NCI-H1436 treated with DMSO at 0.1 percent for 48 hours (cell line): Measurements from ENCODE around the gene PPFIBP1.
"Not testable (repeated sequence)": the region's sequence is repeated elsewhere in the genome, so short reads cannot be mapped to it uniquely, and the experiment has no call there.

ENCODE experiments used
- DNase-seq: peaks from one replicate; lab custom pipeline; 2025; lab: John Stamatoyannopoulos, UW

Gene PPFIBP1

DNA sequence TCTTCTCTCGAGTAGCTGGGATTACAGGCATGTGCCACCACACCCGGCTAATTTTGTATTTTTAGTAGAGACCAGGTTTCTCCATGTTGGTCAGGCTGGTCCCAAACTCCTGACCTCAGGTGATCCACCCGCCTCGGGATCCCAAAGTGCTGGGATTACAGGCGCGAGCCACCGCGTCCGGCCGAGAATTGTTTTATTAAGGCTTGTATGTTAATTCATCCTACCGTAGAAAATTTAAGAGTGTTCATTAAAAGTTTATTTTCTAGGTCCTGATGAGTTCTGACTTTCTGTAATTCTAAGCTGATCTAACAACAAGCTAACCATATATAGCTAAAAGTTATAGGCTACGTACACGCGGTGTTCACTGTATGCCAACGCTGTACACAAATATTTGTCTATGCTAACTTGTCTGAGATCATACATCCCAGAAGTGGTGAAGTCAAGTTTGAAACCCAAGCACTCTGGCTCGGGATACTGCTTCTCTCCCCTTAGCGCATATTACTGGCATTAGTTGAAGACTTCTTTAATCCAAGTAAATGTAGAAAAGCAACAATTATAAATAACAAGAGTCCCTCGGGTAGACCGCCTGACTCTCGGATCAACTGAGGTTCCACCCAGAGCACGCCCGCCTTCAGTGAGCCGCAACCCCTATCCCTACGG, 186.1 kb downstream of the PPFIBP1 start:
- DNase-seq = no peak

DNA sequence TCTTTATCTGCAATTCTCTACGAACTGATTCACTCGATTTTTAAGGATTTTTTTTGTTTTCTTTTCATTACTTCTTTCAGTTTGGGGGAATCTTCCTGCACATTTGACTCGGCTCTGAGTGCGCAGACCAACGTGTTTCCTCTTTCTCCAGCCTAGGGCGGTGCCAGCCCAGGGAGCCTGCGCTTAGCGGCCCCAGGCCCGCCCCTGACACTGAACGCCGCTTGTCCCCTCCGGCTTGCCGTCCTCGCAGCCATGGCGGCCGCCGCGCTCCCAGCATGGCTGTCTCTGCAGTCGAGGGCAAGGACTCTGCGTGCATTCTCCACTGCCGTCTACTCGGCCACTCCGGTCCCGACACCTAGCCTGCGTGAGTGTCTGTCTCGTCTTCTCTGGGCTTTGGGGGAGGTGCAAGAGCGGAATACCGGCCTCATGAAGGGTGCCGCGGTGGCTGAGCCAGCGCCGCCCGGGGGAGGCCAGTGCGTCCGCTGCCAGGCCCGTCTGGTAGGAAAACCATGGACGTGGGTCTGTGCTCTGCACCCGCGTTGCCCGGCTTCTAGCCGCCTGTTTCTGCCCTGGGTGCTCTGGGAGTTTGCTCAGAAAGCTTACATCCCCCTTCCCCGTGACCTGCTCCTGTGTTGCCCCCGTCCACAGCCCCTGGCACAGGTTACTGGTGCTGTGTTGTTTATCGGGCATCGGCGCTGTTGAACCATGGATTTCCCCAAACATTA, 186.7 kb downstream of the PPFIBP1 start, which contains the start of gene MRPS35:
TSS of gene MRPS35 (plus strand) at position 241 of the 725 bp plus-strand sequence. CDS start at position 253, 12 bp downstream.
- DNase-seq = no peak

DNA sequence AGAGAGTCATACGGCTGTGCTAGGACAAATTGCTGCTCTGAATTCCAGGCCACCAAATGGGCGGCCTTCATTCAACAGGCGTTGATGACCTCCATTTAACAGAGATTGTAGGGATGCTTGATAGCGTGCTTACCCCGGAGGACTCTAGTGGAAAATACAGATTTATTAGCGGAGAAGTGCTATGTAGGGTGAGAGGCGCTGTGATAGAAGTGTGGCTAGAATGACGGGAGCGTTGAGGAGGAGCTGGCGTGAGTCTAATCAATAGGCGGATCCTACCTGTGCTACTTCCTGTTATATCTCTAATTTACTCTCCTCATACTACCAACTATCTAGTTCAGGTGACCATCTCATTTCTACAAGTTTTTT, 187.3 kb downstream of the PPFIBP1 start:
- no peak for DNase-seq

DNA sequence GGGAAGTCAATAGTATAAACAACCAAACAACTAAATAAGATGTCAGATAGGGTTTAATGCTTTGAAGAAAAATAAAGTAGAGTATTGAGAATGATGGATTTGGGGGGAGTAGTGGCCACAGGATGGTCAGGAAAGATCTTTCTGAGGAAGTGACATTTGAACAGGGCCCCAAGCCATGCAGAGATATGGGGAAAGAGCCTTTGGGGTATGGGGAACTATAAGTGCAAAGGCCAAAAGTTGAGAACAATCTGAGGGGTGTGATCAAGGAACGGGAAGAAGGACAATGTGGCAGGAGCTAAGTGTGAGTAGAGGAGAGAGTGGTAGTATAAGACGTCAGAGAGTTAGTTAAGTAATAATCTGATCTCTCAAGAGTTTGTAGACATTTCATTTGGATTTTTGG, 188.0 kb downstream of the PPFIBP1 start:
- no peak for DNase-seq

DNA sequence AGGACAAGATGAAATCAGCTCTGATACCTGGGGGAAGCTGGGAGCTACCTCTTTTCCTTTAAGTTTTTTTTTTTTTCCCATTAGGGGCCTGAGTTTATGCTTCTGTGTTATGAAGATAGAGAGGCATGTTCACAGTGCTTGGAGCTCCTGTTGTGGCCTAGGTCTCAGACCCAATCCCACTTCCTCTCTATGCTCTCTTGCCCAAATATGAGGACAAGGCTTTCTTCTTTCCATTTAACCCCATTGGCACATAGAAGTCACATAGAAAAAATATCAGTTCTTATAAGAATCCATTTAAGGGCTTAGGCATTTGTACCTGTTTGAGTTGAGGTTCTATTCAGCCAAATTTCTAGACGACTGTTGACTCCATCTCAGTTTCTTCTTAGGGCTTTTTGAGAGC, 199.2 kb downstream of the PPFIBP1 start:
- DNase-seq = no peak

DNA sequence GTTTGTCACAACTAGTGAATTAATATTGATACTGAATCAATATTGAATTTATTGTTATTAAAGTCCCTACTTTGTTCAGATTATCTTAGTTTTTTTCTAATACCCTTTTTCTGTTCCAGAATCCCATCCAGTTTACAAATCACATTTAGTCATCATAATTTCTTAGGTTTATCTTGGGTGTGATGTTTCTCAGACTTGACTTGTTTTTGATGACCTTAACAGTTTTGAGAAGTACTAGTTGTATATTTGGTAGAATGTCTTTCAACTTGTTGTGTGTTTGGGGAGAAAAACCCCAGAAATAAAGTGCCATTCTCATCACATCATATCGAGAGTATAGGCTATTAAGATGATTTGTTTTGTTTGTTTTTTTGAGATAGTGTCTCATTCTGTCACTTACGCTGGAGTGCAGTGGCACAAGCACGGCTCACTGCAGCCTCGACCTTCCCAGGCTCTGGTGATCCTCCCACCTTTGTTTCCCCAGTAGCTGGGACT, 206.1 kb downstream of the PPFIBP1 start:
- DNase-seq = no peak

DNA sequence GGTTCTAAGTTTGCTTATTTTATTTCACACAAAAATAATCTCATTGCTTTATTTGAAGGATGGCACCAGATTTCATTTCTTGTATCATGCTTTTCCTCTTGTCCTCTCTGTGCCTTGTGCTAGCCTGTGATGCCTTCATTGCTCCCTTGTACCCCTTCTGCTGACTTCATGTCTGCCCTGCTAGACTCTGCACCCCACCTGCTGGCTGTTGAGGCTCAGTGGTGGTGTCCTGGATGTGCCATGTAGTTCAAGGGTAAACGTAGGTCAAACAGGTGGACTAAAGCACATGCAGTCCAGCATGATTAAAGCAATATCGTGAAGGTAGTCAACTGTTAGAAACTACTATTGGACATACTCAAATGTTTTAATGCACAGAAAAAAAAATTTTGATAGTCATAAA, 208.3 kb downstream of the PPFIBP1 start:
- DNase-seq = no peak

DNA sequence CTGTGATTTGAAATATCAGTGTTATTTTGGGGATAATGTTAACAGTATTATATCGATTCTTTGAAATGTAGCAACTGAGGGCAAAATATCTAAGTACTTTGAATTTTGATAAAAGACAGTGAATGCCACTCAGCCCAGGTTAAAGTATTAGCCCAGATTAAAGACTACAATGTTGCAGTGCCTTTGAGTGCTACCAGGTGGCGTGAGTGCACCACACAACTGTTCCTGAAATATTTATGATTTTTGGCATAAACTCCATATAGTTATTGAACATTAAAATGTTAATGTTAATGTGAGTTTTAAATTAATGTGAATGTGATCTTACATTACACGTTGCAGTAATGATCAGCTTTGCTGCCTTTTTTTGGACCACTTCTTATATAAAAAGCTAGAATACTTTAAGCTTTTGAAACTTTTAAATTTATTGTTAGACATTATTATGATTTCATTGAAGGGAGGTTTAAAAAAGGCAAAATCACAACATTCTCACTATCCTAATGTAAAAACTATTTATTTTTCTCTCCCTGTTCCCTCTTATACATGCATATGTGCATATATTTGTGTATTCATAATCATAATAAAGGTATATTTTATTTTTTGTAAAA, 209.1 kb downstream of the PPFIBP1 start:
- DNase-seq = no peak

DNA sequence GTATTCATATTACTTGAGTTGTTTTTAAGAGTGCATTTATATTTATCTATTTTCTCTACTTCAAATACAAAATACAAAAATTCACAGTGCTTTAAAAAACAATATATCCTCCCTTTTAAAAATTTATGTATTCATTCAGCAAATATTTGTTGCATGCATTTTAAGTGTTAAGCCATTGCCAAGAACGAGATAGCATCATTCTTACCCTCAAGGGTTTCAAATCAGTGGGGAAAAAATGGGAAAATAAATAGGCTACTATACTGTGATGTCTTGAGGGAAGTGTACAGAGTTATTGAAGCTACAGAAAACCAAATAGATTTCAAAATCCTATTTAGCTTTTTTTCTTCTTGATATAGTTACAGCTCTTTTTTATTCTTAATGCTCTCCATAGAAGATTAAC, 209.8 kb downstream of the PPFIBP1 start:
- DNase-seq = no peak

DNA sequence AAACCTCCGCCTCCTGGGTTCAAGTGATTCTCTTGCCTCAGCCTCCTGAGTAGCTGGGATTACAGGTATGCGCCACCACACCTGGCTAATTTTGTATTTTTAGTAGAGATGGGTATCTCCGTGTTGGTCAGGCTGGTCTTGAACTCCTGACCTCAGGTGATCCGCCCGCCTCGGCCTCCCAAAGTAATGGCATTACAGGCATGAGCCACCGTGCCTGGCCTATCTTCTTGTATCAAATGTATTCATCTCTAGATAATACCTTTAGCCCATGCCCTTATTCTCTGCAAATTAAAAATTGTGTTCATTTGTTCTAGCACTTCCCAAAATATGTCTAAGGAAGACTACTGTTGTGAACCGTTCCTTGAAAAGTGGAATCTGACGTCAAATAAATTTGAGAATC, 210.3 kb downstream of the PPFIBP1 start:
- not testable (repeated sequence) for DNase-seq

DNA sequence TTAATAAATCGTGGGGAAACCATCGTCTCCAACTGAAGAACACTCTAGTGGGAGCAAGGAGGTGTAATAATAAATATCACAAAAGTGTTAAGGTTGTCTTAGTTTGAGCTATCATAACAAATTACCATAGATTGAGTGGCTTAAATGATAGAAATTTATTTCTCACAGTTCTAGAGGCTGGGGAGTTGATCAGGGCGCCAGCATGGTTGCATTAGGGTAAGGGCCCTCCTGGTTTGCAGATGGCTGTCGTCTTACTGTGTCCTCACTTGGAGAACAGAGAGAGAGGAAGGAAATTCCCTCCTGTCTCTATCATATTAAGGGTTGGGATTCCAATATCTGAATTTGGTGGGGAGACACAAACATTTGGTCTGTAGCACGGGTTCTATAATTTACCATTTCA, 219.6 kb downstream of the PPFIBP1 start:
- DNase-seq = no peak
